Measurements from ENCODE around the gene ARRB1.

ARRB1 gene

GRCh38 chr11:75269367-75269660 is 82.1 kb downstream of the ARRB1 start:
- Histone ChIP-seq H3K4me2 (ENCODE audit: low read length) (no peak overlapping the region), H3K14ac (ENCODE audit: low read length) (no peak overlapping the region), H4K91ac (ENCODE audit: low read depth, low read length) (no peak overlapping the region), H3K4me1 (ENCODE audit: control insufficient read depth in 1 of 2, insufficient read depth in 2 of 2, low read length in 2 of 2) (peaks cover 0 to 2% of the 10 kb centered on the region in 2 experiments), H3K4ac (ENCODE audit: low read depth, low read length) (no peak overlapping the region), H4K12ac (ENCODE audit: low read depth, low read length) (no peak overlapping the region), H2AK5ac (ENCODE audit: low read length) (no peak overlapping the region), H3K79me2 (ENCODE audit: control insufficient read depth, insufficient read depth, low read length, poor library complexity) (no peaks in the 10 kb centered on the region), H3K4me3 (ENCODE audit: low read depth, low read length) (no peak overlapping the region), H3K27ac (ENCODE audit: low read depth, low read length) (no peak overlapping the region), H2BK120ac (ENCODE audit: insufficient read depth, low read length, poor library complexity) (no peak overlapping the region), H3K9me3 (ENCODE audit: insufficient read depth, low read depth, low read length) (no peaks in the 10 kb centered on the region), H3K36me3 (ENCODE audit: control insufficient read depth in 1 of 2, insufficient read depth in 2 of 2, low read length in 2 of 2) (peaks cover 45 to 47% of the 10 kb centered on the region in 2 experiments), H2BK5ac (ENCODE audit: low read depth, low read length, poor library complexity) (no peak overlapping the region), H3K9ac (ENCODE audit: low read length) (no peak overlapping the region), H3K79me1 (ENCODE audit: low read length) (no peaks in the 10 kb centered on the region), H2AFZ (ENCODE audit: insufficient read depth, low read length, poor library complexity) (no peak overlapping the region), H3K18ac (ENCODE audit: low read length) (no peak overlapping the region), H4K8ac (ENCODE audit: low read depth, low read length) (no peak overlapping the region), H3K23ac (ENCODE audit: low read length) (no peak overlapping the region), H3K27me3 (ENCODE audit: insufficient read depth, low read length) (no peaks in the 10 kb centered on the region), H2BK12ac (ENCODE audit: low read length) (no peak overlapping the region)
- no peak for DNase-seq
- no CpG with 5 or more reads among the region's 4 CpGs for WGBS (ENCODE audit: extremely low coverage, insufficient coverage, insufficient read length)

- Histone ChIP-seq H2AK5ac (ENCODE audit: low read length) (no peak overlapping the region), H2BK120ac (ENCODE audit: insufficient read depth, low read length, poor library complexity) (no peak overlapping the region), H3K14ac (ENCODE audit: low read length) (no peak overlapping the region)
Measured at GRCh38 chr11:75268626-75269366, 82.7 kb downstream of the ARRB1 start.

GRCh38 chr11:75267171-75267970 is 84.1 kb downstream of the ARRB1 start:
- H3K36me3 ChIP-seq (ENCODE audit: control insufficient read depth in 1 of 2, insufficient read depth in 2 of 2, low read length in 2 of 2), result peaks cover 26 to 29% of the 10 kb centered on the region in 2 experiments
- H4K91ac ChIP-seq (ENCODE audit: low read depth, low read length), result no peak overlapping the region
- no peak overlapping the region for H2AK5ac ChIP-seq (ENCODE audit: low read length)
- no peak overlapping the region for H3K4ac ChIP-seq (ENCODE audit: low read depth, low read length)
- no peak overlapping the region for H4K8ac ChIP-seq (ENCODE audit: low read depth, low read length)
- H3K14ac ChIP-seq (ENCODE audit: low read length), result no peak overlapping the region
- no peak overlapping the region for H2BK120ac ChIP-seq (ENCODE audit: insufficient read depth, low read length, poor library complexity)
- no peak overlapping the region for H3K27ac ChIP-seq (ENCODE audit: low read depth, low read length)
- H3K4me1 ChIP-seq (ENCODE audit: control insufficient read depth in 1 of 2, insufficient read depth in 2 of 2, low read length in 2 of 2), result peaks cover 0 to 2% of the 10 kb centered on the region in 2 experiments
- no peaks in the 10 kb centered on the region for H3K79me1 ChIP-seq (ENCODE audit: low read length)
- no peak overlapping the region for H3K18ac ChIP-seq (ENCODE audit: low read length)
- no peak overlapping the region for H2AFZ ChIP-seq (ENCODE audit: insufficient read depth, low read length, poor library complexity)
- H3K4me2 ChIP-seq (ENCODE audit: low read length), result no peak overlapping the region
- H3K79me2 ChIP-seq (ENCODE audit: control insufficient read depth, insufficient read depth, low read length, poor library complexity), result no peaks in the 10 kb centered on the region
- H3K23ac ChIP-seq (ENCODE audit: low read length), result no peak overlapping the region
- H3K9ac ChIP-seq (ENCODE audit: low read length), result no peak overlapping the region
- no peak overlapping the region for H2BK12ac ChIP-seq (ENCODE audit: low read length)
- H3K9me3 ChIP-seq (ENCODE audit: insufficient read depth, low read depth, low read length), result no peaks in the 10 kb centered on the region
- DNase-seq, result no peak
- H3K4me3 ChIP-seq (ENCODE audit: low read depth, low read length), result no peak overlapping the region
- H3K27me3 ChIP-seq (ENCODE audit: insufficient read depth, low read length), result no peaks in the 10 kb centered on the region
- no CpG with 5 or more reads among the region's 27 CpGs for WGBS (ENCODE audit: extremely low coverage, insufficient coverage, insufficient read length)
- no peak overlapping the region for H4K12ac ChIP-seq (ENCODE audit: low read depth, low read length)
- no peak overlapping the region for H2BK5ac ChIP-seq (ENCODE audit: low read depth, low read length, poor library complexity)

More at GRCh38 chr11:75268626-75269366, 82.7 kb downstream of the ARRB1 start:
- H3K4me3 ChIP-seq (ENCODE audit: low read depth, low read length), result no peak overlapping the region
- no peak for DNase-seq
- no peaks in the 10 kb centered on the region for H3K79me2 ChIP-seq (ENCODE audit: control insufficient read depth, insufficient read depth, low read length, poor library complexity)
- H4K8ac ChIP-seq (ENCODE audit: low read depth, low read length), result no peak overlapping the region
- no peaks in the 10 kb centered on the region for H3K9me3 ChIP-seq (ENCODE audit: insufficient read depth, low read depth, low read length)
- H2BK12ac ChIP-seq (ENCODE audit: low read length), result no peak overlapping the region
- no peak overlapping the region for H2BK5ac ChIP-seq (ENCODE audit: low read depth, low read length, poor library complexity)
- no peak overlapping the region for H4K91ac ChIP-seq (ENCODE audit: low read depth, low read length)
- H3K4ac ChIP-seq (ENCODE audit: low read depth, low read length), result no peak overlapping the region
- no CpG with 5 or more reads among the region's 25 CpGs for WGBS (ENCODE audit: extremely low coverage, insufficient coverage, insufficient read length)
- no peak overlapping the region for H3K9ac ChIP-seq (ENCODE audit: low read length)
- H2AFZ ChIP-seq (ENCODE audit: insufficient read depth, low read length, poor library complexity), result no peak overlapping the region
- no peak overlapping the region for H3K18ac ChIP-seq (ENCODE audit: low read length)
- peaks cover 40 to 42% of the 10 kb centered on the region in 2 experiments for H3K36me3 ChIP-seq (ENCODE audit: control insufficient read depth in 1 of 2, insufficient read depth in 2 of 2, low read length in 2 of 2)
- H3K4me1 ChIP-seq (ENCODE audit: control insufficient read depth in 1 of 2, insufficient read depth in 2 of 2, low read length in 2 of 2), result peaks cover 0 to 2% of the 10 kb centered on the region in 2 experiments
- no peak overlapping the region for H3K27ac ChIP-seq (ENCODE audit: low read depth, low read length)
- no peaks in the 10 kb centered on the region for H3K79me1 ChIP-seq (ENCODE audit: low read length)
- no peaks in the 10 kb centered on the region for H3K27me3 ChIP-seq (ENCODE audit: insufficient read depth, low read length)
- no peak overlapping the region for H3K23ac ChIP-seq (ENCODE audit: low read length)
- H4K12ac ChIP-seq (ENCODE audit: low read depth, low read length), result no peak overlapping the region
- H3K4me2 ChIP-seq (ENCODE audit: low read length), result no peak overlapping the region

GRCh38 chr11:75265851-75266531 is 85.5 kb downstream of the ARRB1 start:
- H3K14ac ChIP-seq (ENCODE audit: low read length), result no peak overlapping the region
- no peak overlapping the region for H2BK12ac ChIP-seq (ENCODE audit: low read length)
- H3K18ac ChIP-seq (ENCODE audit: low read length), result no peak overlapping the region
- no peak overlapping the region for H3K9ac ChIP-seq (ENCODE audit: low read length)
- no peak for DNase-seq
- no peak overlapping the region for H3K4me2 ChIP-seq (ENCODE audit: low read length)
- H4K12ac ChIP-seq (ENCODE audit: low read depth, low read length), result no peak overlapping the region
- no CpG with 5 or more reads among the region's 17 CpGs for WGBS (ENCODE audit: extremely low coverage, insufficient coverage, insufficient read length)
- no peak overlapping the region for H3K4me3 ChIP-seq (ENCODE audit: low read depth, low read length)
- no peak overlapping the region for H3K23ac ChIP-seq (ENCODE audit: low read length)
- no peak overlapping the region for H4K8ac ChIP-seq (ENCODE audit: low read depth, low read length)
- peaks cover 0 to 2% of the 10 kb centered on the region in 2 experiments for H3K4me1 ChIP-seq (ENCODE audit: control insufficient read depth in 1 of 2, insufficient read depth in 2 of 2, low read length in 2 of 2)
- peaks cover 19 to 24% of the 10 kb centered on the region in 2 experiments for H3K36me3 ChIP-seq (ENCODE audit: control insufficient read depth in 1 of 2, insufficient read depth in 2 of 2, low read length in 2 of 2)
- H3K79me1 ChIP-seq (ENCODE audit: low read length), result no peaks in the 10 kb centered on the region
- no peak overlapping the region for H2AK5ac ChIP-seq (ENCODE audit: low read length)
- no peaks in the 10 kb centered on the region for H3K79me2 ChIP-seq (ENCODE audit: control insufficient read depth, insufficient read depth, low read length, poor library complexity)
- no peak overlapping the region for H2BK120ac ChIP-seq (ENCODE audit: insufficient read depth, low read length, poor library complexity)
- H2AFZ ChIP-seq (ENCODE audit: insufficient read depth, low read length, poor library complexity), result no peak overlapping the region
- H2BK5ac ChIP-seq (ENCODE audit: low read depth, low read length, poor library complexity), result no peak overlapping the region
- no peaks in the 10 kb centered on the region for H3K27me3 ChIP-seq (ENCODE audit: insufficient read depth, low read length)
- H3K27ac ChIP-seq (ENCODE audit: low read depth, low read length), result no peak overlapping the region
- no peak overlapping the region for H4K91ac ChIP-seq (ENCODE audit: low read depth, low read length)
- H3K9me3 ChIP-seq (ENCODE audit: insufficient read depth, low read depth, low read length), result no peaks in the 10 kb centered on the region
- H3K4ac ChIP-seq (ENCODE audit: low read depth, low read length), result no peak overlapping the region
